Gastrocnemius medialis (tissue), 4 donors: ENCODE measurements around the gene TUSC7. TPM values are rescaled to one million over a fixed set of nuclear protein-coding genes. Genes with fewer than 3 reads are reported as not detected.

Source experiments
- ATAC-seq, 2 donors: fragments of 150-250 bp; one replicate each; pipeline ENCODE4 v1.9.1; 2016
- DNase-seq, 2 donors: peaks; one replicate each; pipeline ENCODE4 v3.0.0-alpha.2; 2019
- H3K27ac ChIP-seq, 4 donors: fragments of 200-600 bp; sonication (generic); 1 replicate in 1 of 4; 2 replicates in 3 of 4; pipeline ENCODE4 v1.5.1; 2016 to 2018; ENCODE audit warnings: mild to moderate bottlenecking in 2 of 4, moderate library complexity in 1 of 4
- H3K27me3 ChIP-seq, 3 donors: fragments of 200-600 bp; sonication (generic) in 2 of 3; 1 replicate in 1 of 3; 2 replicates in 2 of 3; pipeline versions ENCODE4 v1.5.1 to v1.6.0; 2016 to 2019; ENCODE audit warnings: mild to moderate bottlenecking in 1 of 3, moderate library complexity in 1 of 3
- H3K36me3 ChIP-seq, 2 donors: fragments of 200-600 bp; sonication (generic) in 1 of 2; one replicate each; pipeline ENCODE4 v1.5.1; 2017 to 2018
- H3K4me1 ChIP-seq, 2 donors: fragments of 200-600 bp; sonication (generic) in 1 of 2; one replicate each; pipeline ENCODE4 v1.5.1; 2016 to 2017; ENCODE audit warnings: mild to moderate bottlenecking in 2 of 2
- H3K4me3 ChIP-seq, 4 donors: fragments of 200-600 bp; sonication (generic) in 3 of 4; 1 replicate in 1 of 4; 2 replicates in 3 of 4; pipeline ENCODE4 v1.5.1; 2016 to 2019; ENCODE audit warnings: mild to moderate bottlenecking in 2 of 4
- H3K9me3 ChIP-seq, 3 donors: fragments of 200-600 bp; sonication (generic) in 2 of 3; 1 replicate in 1 of 3; 2 replicates in 2 of 3; pipeline ENCODE4 v1.5.1; 2016 to 2019
- CTCF ChIP-seq, 5 experiments: fragments of 450-650 bp in 3 of 5; fragments of 200-600 bp in 2 of 5; sonication (generic) in 2 of 5; IDR thresholded peaks in 4 of 5; conservative IDR thresholded peaks in 1 of 5; 1 replicate in 4 of 5; 2 replicates in 1 of 5; pipeline ENCODE4 v1.5.1; 2016 to 2019; ENCODE audit warnings: antibody characterized with exemption in 5 of 5, mild to moderate bottlenecking in 3 of 5, moderate library complexity in 3 of 5
- POLR2A ChIP-seq, 2 donors: fragments of 450-650 bp; IDR thresholded peaks; one replicate each; pipeline ENCODE4 v1.6.1; 2017; ENCODE audit warnings: antibody characterized with exemption in 2 of 2, mild to moderate bottlenecking in 2 of 2, moderate library complexity in 2 of 2
- in situ Hi-C, 4 donors: fragments of 200-750 bp; cut with MboI; loops; one replicate each; pipeline versions ENCODE4 v1.15.0 to v1.8.0; 2017; ENCODE audit warnings: low sequenced_read_pairs in 4 of 4
- intact Hi-C: fragments of 100-400 bp; cut with DNase I; formaldehyde crosslinking; loops from one replicate; pipeline ENCODE4 v1.15.1; 2023; ENCODE audit warnings: low total_unique reads
- total RNA-seq, 4 donors: library from RNA; depleted of rRNA; stranded (reverse); fragments of >200 nt; gene quantifications; one replicate each; pipeline versions ENCODE4 v1.1.0 to v1.2.3, GENCODE V29; 2016

Gene TUSC7
- not detected for total RNA-seq

- H3K9me3 ChIP-seq, result no peaks in the 10 kb centered on the region
- no peak within 1 kb of the TSS for H3K27ac ChIP-seq
- no peaks in the 10 kb centered on the region for H3K36me3 ChIP-seq
- TF ChIP-seq POLR2A (IDR thresholded peaks at IDR 0.05), result no peak
- TF ChIP-seq CTCF (IDR thresholded peaks at IDR 0.05 in 4 of 5, conservative IDR thresholded peaks at IDR 0.05 in 1 of 5), result no peak
- intact Hi-C loops, result no loop called here
- no peak for ATAC-seq
- no peak for DNase-seq
- H3K4me1 ChIP-seq, result no peaks in the 10 kb centered on the region
- in situ Hi-C loops, result no loop called here
- H3K27me3 ChIP-seq, result no peaks in the 10 kb centered on the region
- H3K4me3 ChIP-seq, result no peak within 1 kb of the TSS
Observed at GRCh38 chr3:116709479-116709878, at the start of gene TUSC7. TSS of gene TUSC7 (plus strand) at chr3:116709779.

- Histone ChIP-seq H3K36me3 (no peaks in the 10 kb centered on the region), H3K27ac (no peak overlapping the region), H3K4me1 (no peaks in the 10 kb centered on the region), H3K27me3 (no peaks in the 10 kb centered on the region), H3K9me3 (no peaks in the 10 kb centered on the region), H3K4me3 (no peak overlapping the region)
- TF ChIP-seq CTCF (IDR thresholded peaks at IDR 0.05 in 4 of 5, conservative IDR thresholded peaks at IDR 0.05 in 1 of 5), result no peak
- no peak for TF ChIP-seq POLR2A (IDR thresholded peaks at IDR 0.05)
- in situ Hi-C loops (no loop called here), intact Hi-C loops (no loop called here)
- DNase-seq (no peak), ATAC-seq (no peak)
Observed at GRCh38 chr3:116661196-116661595, 48.4 kb upstream of the TUSC7 start.

GRCh38 chr3:116663161-116664110 lies 46.1 kb upstream of the TUSC7 start:
- H3K4me1 ChIP-seq, result no peaks in the 10 kb centered on the region
- no peaks in the 10 kb centered on the region for H3K27me3 ChIP-seq
- H3K36me3 ChIP-seq, result no peaks in the 10 kb centered on the region
- no peak overlapping the region for H3K27ac ChIP-seq
- TF ChIP-seq POLR2A (IDR thresholded peaks at IDR 0.05) (no peak), CTCF (IDR thresholded peaks at IDR 0.05 in 4 of 5, conservative IDR thresholded peaks at IDR 0.05 in 1 of 5) (no peak)
- no peak for DNase-seq
- ATAC-seq, result no peak
- H3K4me3 ChIP-seq, result no peak overlapping the region
- in situ Hi-C loops, result no loop called here
- intact Hi-C loops, result no loop called here
- H3K9me3 ChIP-seq, result no peaks in the 10 kb centered on the region

GRCh38 chr3:116667324-116667723 lies 42.3 kb upstream of the TUSC7 start:
- H3K9me3 ChIP-seq, result no peaks in the 10 kb centered on the region
- TF ChIP-seq POLR2A (IDR thresholded peaks at IDR 0.05) (no peak), CTCF (IDR thresholded peaks at IDR 0.05 in 4 of 5, conservative IDR thresholded peaks at IDR 0.05 in 1 of 5) (no peak)
- no peaks in the 10 kb centered on the region for H3K27me3 ChIP-seq
- no peak overlapping the region for H3K4me3 ChIP-seq
- intact Hi-C loops (no loop called here), in situ Hi-C loops (no loop called here)
- H3K36me3 ChIP-seq, result no peaks in the 10 kb centered on the region
- no peaks in the 10 kb centered on the region for H3K4me1 ChIP-seq
- no peak for ATAC-seq
- no peak for DNase-seq
- H3K27ac ChIP-seq, result no peak overlapping the region
